HCT116 (cell line): ENCODE results near the gene SIRT3. TPM values are rescaled to one million over a fixed set of nuclear protein-coding genes. Genes with fewer than 3 reads are reported as not detected.

ENCODE experiments used
- ATAC-seq: fragments of 200-7000 bp; cut with Tn5 transposase; 2 replicates; pipeline ENCODE4 v1.9.1; 2020; ENCODE audit warnings: mild to moderate bottlenecking, moderate library complexity
- Bru-seq: library from RNA; stranded (reverse); fragments of 400-500 nt; gene quantifications from one replicate; lab custom pipeline; 2021; lab: Mats Ljungman, UMichigan
- BruChase-seq, 2 experiments: library from RNA; stranded (reverse); fragments of 400-500 nt; gene quantifications; one replicate each; lab custom pipeline; 2021; lab: Mats Ljungman, UMichigan
- BruUV-seq: library from RNA; stranded (reverse); fragments of 400-500 nt; replicated peaks from 2 replicates; lab custom pipeline; 2021; lab: Mats Ljungman, UMichigan
- CTCF ChIA-PET: fragments of 300-600 bp; sonication (Branson Sonifier 250); formaldehyde crosslinking; loops from one replicate; lab custom pipeline; 2021; ENCODE audit warnings: antibody characterized with exemption; lab: Charles Lee
- POLR2A ChIA-PET: fragments of 300-600, 350-600 bp; sonication (Branson Sonifier 250); formaldehyde crosslinking; loops from one replicate; lab custom pipeline; 2021; ENCODE audit warnings: antibody characterized with exemption; lab: Charles Lee
- RAD21 ChIA-PET, 2 experiments: fragments of 300-600 bp; sonication (Branson Sonifier 250); formaldehyde crosslinking; loops; one replicate each; lab custom pipeline; 2023; ENCODE audit warnings: low total read pairs in 2 of 2; ENCODE audit not compliant: uncharacterized antibody in 2 of 2, unreplicated experiment in 2 of 2, low non-redundant PET in 1 of 2; lab: Charles Lee
- DNase-seq: peaks from one replicate; pipeline ENCODE4 v3.0.0-alpha.2; 2010; ENCODE audit warnings: low read depth, low spot score
- H2AFZ ChIP-seq: fragments of 200-600 bp; shearing (Covaris generic), sonication (generic); 2 replicates; pipeline ENCODE4 v1.6.1; 2017; ENCODE audit warnings: low read depth, mixed run types, mixed read lengths, antibody characterized with exemption, low read length; ENCODE audit not compliant: poor library complexity, severe bottlenecking
- H3K27ac ChIP-seq: 2 replicates; pipeline ENCODE4 v1.5.1; 2012; ENCODE audit warnings: low read depth, low read length
- H3K27me3 ChIP-seq: fragments of 200-600 bp; sonication (generic); 2 replicates; pipeline ENCODE4 v1.6.1; 2016; ENCODE audit warnings: mixed run types, low read length, mixed read lengths; ENCODE audit not compliant: insufficient read depth
- H3K36me3 ChIP-seq, 2 experiments: fragments of 200-500 bp in 1 of 2; fragments of 200-600 bp in 1 of 2; sonication (Bioruptor generic) in 1 of 2; sonication (generic) in 1 of 2; 2 replicates each; pipeline versions ENCODE4 v1.5.1 to v1.6.1; 2014 to 2016; ENCODE audit warnings: low read length in 2 of 2, inconsistent platforms in 1 of 2, mixed read lengths in 1 of 2, mixed run types in 1 of 2; ENCODE audit not compliant: insufficient read depth in 2 of 2, control insufficient read depth in 1 of 2
- H3K4me1 ChIP-seq, 2 experiments: fragments of 200-600 bp in 1 of 2; sonication (generic) in 1 of 2; 2 replicates each; pipeline versions ENCODE4 v1.5.1 to v1.6.1; 2012 to 2017; ENCODE audit warnings: low read length in 2 of 2, inconsistent platforms in 1 of 2, mild to moderate bottlenecking in 1 of 2, mixed read lengths in 1 of 2, mixed run types in 1 of 2, moderate library complexity in 1 of 2; ENCODE audit not compliant: insufficient read depth in 2 of 2, control insufficient read depth in 1 of 2
- H3K4me2 ChIP-seq: fragments of 200-600 bp; sonication (generic); 2 replicates; pipeline ENCODE4 v1.6.1; 2017; ENCODE audit warnings: mixed run types, low read length, mixed read lengths
- H3K4me3 ChIP-seq, 2 experiments: fragments of 200-600 bp in 1 of 2; sonication (generic) in 1 of 2; replicated peaks in 1 of 2; 2 replicates each; pipeline ENCODE4 v1.5.1; 2011 to 2016; ENCODE audit warnings: low read length in 2 of 2, control low read depth in 1 of 2, low read depth in 1 of 2, mild to moderate bottlenecking in 1 of 2, mixed read lengths in 1 of 2, mixed run types in 1 of 2
- H3K79me2 ChIP-seq: fragments of 200-600 bp; sonication (generic); 2 replicates; pipeline ENCODE4 v1.6.1; 2017; ENCODE audit warnings: mild to moderate bottlenecking, mixed run types, low read length, moderate library complexity, mixed read lengths; ENCODE audit not compliant: insufficient read depth
- H3K9ac ChIP-seq: fragments of 200-600 bp; sonication (generic); 2 replicates; pipeline ENCODE4 v1.6.1; 2016; ENCODE audit warnings: low read length, mixed read lengths
- H3K9me2 ChIP-seq: fragments of 200-600 bp; sonication (generic), shearing (Covaris generic); 2 replicates; pipeline ENCODE4 v1.6.1; 2017; ENCODE audit warnings: mixed run types, mild to moderate bottlenecking, moderate library complexity; ENCODE audit not compliant: insufficient read depth
- H3K9me3 ChIP-seq, 2 experiments: fragments of 200-500 bp in 1 of 2; fragments of 200-600 bp in 1 of 2; sonication (Bioruptor generic) in 1 of 2; sonication (generic) in 1 of 2; 2 replicates each; pipeline ENCODE4 v1.6.1; 2014 to 2017; ENCODE audit warnings: low read length in 2 of 2, mixed read lengths in 2 of 2, inconsistent platforms in 1 of 2, low read depth in 1 of 2, mild to moderate bottlenecking in 1 of 2, mixed run types in 1 of 2, moderate library complexity in 1 of 2; ENCODE audit not compliant: control insufficient read depth in 1 of 2, insufficient read depth in 1 of 2
- H4K20me1 ChIP-seq: fragments of 200-600 bp; sonication (generic), shearing (Covaris generic); 2 replicates; pipeline ENCODE4 v1.6.1; 2017; ENCODE audit warnings: mixed run types, mild to moderate bottlenecking, moderate library complexity; ENCODE audit not compliant: insufficient read depth
- ATF3 ChIP-seq: IDR thresholded peaks from 2 replicates; pipeline ENCODE4 v1.6.1; 2012
- CBX3 ChIP-seq: IDR thresholded peaks from 2 replicates; pipeline ENCODE4 v1.6.1; 2012; ENCODE audit warnings: low read depth
- CEBPB ChIP-seq: IDR thresholded peaks from 2 replicates; pipeline ENCODE4 v1.6.1; 2012; ENCODE audit warnings: low read depth
- EGR1 ChIP-seq: IDR thresholded peaks from 2 replicates; pipeline ENCODE4 v1.6.1; 2012; ENCODE audit warnings: low read depth
- ELF1 ChIP-seq: IDR thresholded peaks from 2 replicates; pipeline ENCODE4 v1.6.1; 2012; ENCODE audit warnings: low read depth, borderline replicate concordance
- EZH2 ChIP-seq: fragments of 200-600 bp; sonication (generic); IDR thresholded peaks from 2 replicates; pipeline ENCODE4 v1.6.1; 2017; ENCODE audit warnings: antibody characterized with exemption, mixed run types
- EZH2phosphoT487 ChIP-seq: fragments of 200-600 bp; IDR thresholded peaks from 2 replicates; pipeline ENCODE4 v1.6.1; 2018; ENCODE audit warnings: antibody characterized with exemption, borderline replicate concordance
- FOSL1 ChIP-seq: IDR thresholded peaks from 2 replicates; pipeline ENCODE4 v1.6.1; 2012; ENCODE audit warnings: low read depth
- MAX ChIP-seq: IDR thresholded peaks from 2 replicates; pipeline ENCODE4 v1.6.1; 2012
- POLR2A ChIP-seq: IDR thresholded peaks from 2 replicates; pipeline ENCODE4 v1.7.0; 2011; ENCODE audit warnings: borderline replicate concordance; ENCODE audit not compliant: insufficient read depth, insufficient read length; ENCODE audit errors: extremely low read depth
- POLR2AphosphoS5 ChIP-seq: IDR thresholded peaks from 2 replicates; pipeline ENCODE4 v1.6.1; 2011; ENCODE audit warnings: mild to moderate bottlenecking, low read depth, low read length, moderate library complexity
- RAD21 ChIP-seq: IDR thresholded peaks from 2 replicates; pipeline ENCODE4 v1.6.1; 2012; ENCODE audit warnings: low read depth, mild to moderate bottlenecking
- REST ChIP-seq: IDR thresholded peaks from 2 replicates; pipeline ENCODE4 v1.6.1; 2012; ENCODE audit warnings: low read depth
- SIN3A ChIP-seq: IDR thresholded peaks from 2 replicates; pipeline ENCODE4 v1.6.1; 2012; ENCODE audit warnings: low read depth
- SP1 ChIP-seq: IDR thresholded peaks from 2 replicates; pipeline ENCODE4 v1.6.1; 2012; ENCODE audit warnings: low read depth
- SRF ChIP-seq: IDR thresholded peaks from 2 replicates; pipeline ENCODE4 v1.6.1; 2012; ENCODE audit warnings: low read depth
- TCF7L2 ChIP-seq: IDR thresholded peaks from 2 replicates; pipeline ENCODE4 v1.7.0; 2011; ENCODE audit warnings: borderline replicate concordance, inconsistent platforms; ENCODE audit not compliant: insufficient read depth, insufficient read length; ENCODE audit errors: extremely low read depth
- YY1 ChIP-seq: IDR thresholded peaks from 2 replicates; pipeline ENCODE4 v1.6.1; 2011; ENCODE audit warnings: low read length, low read depth, moderate library complexity, mild to moderate bottlenecking; ENCODE audit not compliant: insufficient replicate concordance; ENCODE audit errors: extremely low read depth
- ZFX ChIP-seq: fragments of 450-650 bp; IDR thresholded peaks from 2 replicates; pipeline ENCODE4 v1.6.1; 2017
- ZNF274 ChIP-seq: fragments of 200-500 bp; sonication (Bioruptor generic); IDR thresholded peaks from 2 replicates; pipeline ENCODE4 v1.6.1; 2014; ENCODE audit warnings: mild to moderate bottlenecking, low read depth, low read length, inconsistent platforms
- intact Hi-C: fragments of 100-400 bp; cut with micrococcal nuclease; formaldehyde crosslinking; loops from 2 replicates; pipeline ENCODE4 v1.10.0; 2022
- long read RNA-seq: library from polyadenylated mRNA; unstranded; transcript quantifications from one replicate; pipeline ENCODE4 v2.0.0, GENCODE V29; 2021; ENCODE audit not compliant: unreplicated experiment
- polyA plus RNA-seq: library from polyadenylated mRNA; unstranded; fragments of >200 nt; gene quantifications from 2 replicates; pipeline ENCODE4 v1.2.1, GENCODE V29; 2012; ENCODE audit warnings: missing spikeins
- total RNA-seq: library from RNA; stranded (reverse); gene quantifications from one replicate; pipeline ENCODE4 v1.2.1, GENCODE V29; 2021; ENCODE audit not compliant: unreplicated experiment

Gene SIRT3
- total RNA-seq (17.9 TPM), Bru-seq, nascent RNA (percentile 61 among the genes with signal in this experiment), BruChase-seq, experiment 1, labeled RNA remaining after a 6-hour chase (percentile 71 among the genes with signal in this experiment), BruChase-seq, experiment 2, labeled RNA remaining after a 2-hour chase (percentile 72 among the genes with signal in this experiment)
- polyA plus RNA-seq, result 16.4 and 19.3 TPM in 2 replicates
- long read RNA-seq, transcript SIRT3-201 (7 exons, 2,543 nt), result major isoform, 14 of 33 reads
- long read RNA-seq, partial matches to known transcripts, result 4 of 33 reads
- long read RNA-seq, other reads (novel, unspliced or antisense), result 14 of 33 reads

GRCh38 chr11:235997-236773, at the start of gene SIRT3:
SIRT3 (minus strand) TSS chr11:236342; CDS start chr11:236328, 14 bp downstream.
- DNase-seq (peak; percentile 73), ATAC-seq (peak; percentile 90)
- peak within 1 kb of the TSS; percentile 82 for H3K9ac ChIP-seq
- BruUV-seq, result no TSS peak
- H3K27ac ChIP-seq, result peak within 1 kb of the TSS; percentile 92
- H3K4me3 ChIP-seq, result peak within 1 kb of the TSS; percentile 76 to 94
- H3K27me3 ChIP-seq, result no peaks in the 10 kb centered on the region
- H3K9me3 ChIP-seq, result no peaks in the 10 kb centered on the region
- intact Hi-C loops, result loop anchor here (1.0 to 5.0 kb wide), 3 partner anchors 29 to 216 kb away; partner anchors contain the start of genes BET1L, PGGHG, PTDSS2 and RIC8A
- H3K9me2 ChIP-seq, result no peaks in the 10 kb centered on the region
- CTCF ChIA-PET, result interaction anchor here (1.9 kb wide), 1 partner anchor 15 kb away, joined by 6 read pairs; no protein-coding TSS in a partner anchor
- RAD21 ChIA-PET, result no interaction called here
- no peaks in the 10 kb centered on the region for H4K20me1 ChIP-seq
- H3K4me1 ChIP-seq, result peaks cover 6 to 20% of the 10 kb centered on the region in 2 experiments; a peak in 3 of 4 replicates
- no peak within 1 kb of the TSS for H2AFZ ChIP-seq
- peaks cover 8 to 15% of the 10 kb centered on the region in 2 experiments; a peak in 3 of 4 replicates for H3K36me3 ChIP-seq
- H3K79me2 ChIP-seq, result peaks cover 50% of the 10 kb centered on the region
- POLR2A ChIA-PET, result no interaction called here
- H3K4me2 ChIP-seq, result peak within 1 kb of the TSS; percentile 83
- TF ChIP-seq EZH2phosphoT487 (no peak), CBX3 (no peak), MAX (0 out of 2 replicates have a peak, but pooled peaks have one; percentile 9), TCF7L2 (no peak), SIN3A (peak; percentile 53), SRF (no peak; the same call in 1 of the 2 replicates), YY1 (peak; percentile 71), POLR2AphosphoS5 (peak; percentile 85), RAD21 (no peak), ATF3 (no peak), EGR1 (peak; percentile 89), CEBPB (no peak), ZFX (peak; percentile 85), FOSL1 (no peak), ZNF274 (no peak), POLR2A (peak; percentile 65), EZH2 (no peak), ELF1 (no peak), SP1 (peak; percentile 57), REST (no peak)
